IMR-90 (cell line): ENCODE measurements around the gene KCNJ1. TPM values are rescaled to one million over a fixed set of nuclear protein-coding genes. Genes with fewer than 3 reads are reported as not detected.

Source experiments
- ATAC-seq: fragments of 200-7000 bp; cut with Tn5 transposase; 2 replicates; pipeline ENCODE4 v1.9.1; 2020; ENCODE audit warnings: low read depth, mild to moderate bottlenecking, moderate library complexity
- BruUV-seq: library from RNA; stranded (reverse); fragments of 400-500 nt; replicated peaks from 2 replicates; lab custom pipeline; 2021; lab: Mats Ljungman, UMichigan
- CTCF ChIA-PET: fragments of 300-600 bp; formaldehyde crosslinking; extraction: SDS; loops from one replicate; lab custom pipeline; 2021; ENCODE audit warnings: antibody characterized with exemption; lab: Yijun Ruan, JAX
- POLR2A ChIA-PET: fragments of 300-600 bp; sonication (Branson Sonifier 250); formaldehyde crosslinking; loops from one replicate; lab custom pipeline; 2022; ENCODE audit warnings: antibody characterized with exemption; ENCODE audit not compliant: unreplicated experiment; lab: Charles Lee
- DNase-seq: peaks from one replicate; pipeline ENCODE4 v3.0.0; 2013
- H2AFZ ChIP-seq: replicated peaks from 2 replicates; pipeline ENCODE3; 2013; ENCODE audit warnings: low read length, mild to moderate bottlenecking; ENCODE audit not compliant: poor library complexity
- H2AK5ac ChIP-seq: 2 replicates; pipeline ENCODE4 v1.6.1; 2013; ENCODE audit warnings: low read depth, low read length, inconsistent platforms
- H2AK9ac ChIP-seq: replicated peaks from 2 replicates; pipeline ENCODE3; 2013; ENCODE audit warnings: mild to moderate bottlenecking, low read depth, low read length, moderate library complexity; ENCODE audit not compliant: poor library complexity
- H2BK120ac ChIP-seq: 2 replicates; pipeline ENCODE4 v1.6.1; 2013; ENCODE audit warnings: low read depth, low read length, inconsistent platforms
- H2BK15ac ChIP-seq: 3 replicates; pipeline ENCODE4 v1.6.1; 2013; ENCODE audit warnings: low read depth, low read length, inconsistent platforms
- H2BK20ac ChIP-seq: 2 replicates; pipeline ENCODE4 v1.6.1; 2013; ENCODE audit warnings: low read depth, mild to moderate bottlenecking, inconsistent platforms, low read length, moderate library complexity
- H2BK5ac ChIP-seq: 2 replicates; pipeline ENCODE4 v1.6.1; 2013; ENCODE audit warnings: mild to moderate bottlenecking, low read depth, low read length, inconsistent platforms; ENCODE audit not compliant: poor library complexity, severe bottlenecking
- H3K14ac ChIP-seq: replicated peaks from 2 replicates; pipeline ENCODE4 v1.6.1; 2013; ENCODE audit warnings: low read depth, low read length, inconsistent platforms
- H3K18ac ChIP-seq: 2 replicates; pipeline ENCODE4 v1.6.1; 2013; ENCODE audit warnings: low read depth, low read length, control low read depth
- H3K23ac ChIP-seq: 2 replicates; pipeline ENCODE4 v1.6.1; 2013; ENCODE audit warnings: low read depth, low read length, inconsistent platforms
- H3K27ac ChIP-seq: 2 replicates; pipeline ENCODE4 v1.5.1; 2013; ENCODE audit warnings: mild to moderate bottlenecking, control low read depth, low read length; ENCODE audit not compliant: insufficient read depth
- H3K27me3 ChIP-seq: 2 replicates; pipeline ENCODE4 v1.6.1; 2013; ENCODE audit warnings: low read length; ENCODE audit not compliant: control insufficient read depth, insufficient read depth
- H3K36me3 ChIP-seq: 2 replicates; pipeline ENCODE4 v1.6.1; 2013; ENCODE audit warnings: low read length, mixed read lengths; ENCODE audit not compliant: control insufficient read depth, insufficient read depth
- H3K4ac ChIP-seq: 2 replicates; pipeline ENCODE4 v1.6.1; 2013; ENCODE audit warnings: low read depth, low read length, inconsistent platforms
- H3K4me1 ChIP-seq: 2 replicates; pipeline ENCODE4 v1.6.1; 2013; ENCODE audit warnings: low read length, mixed read lengths; ENCODE audit not compliant: control insufficient read depth, insufficient read depth
- H3K4me2 ChIP-seq: 2 replicates; pipeline ENCODE4 v1.6.1; 2013; ENCODE audit warnings: low read depth, mild to moderate bottlenecking, control low read depth, low read length, moderate library complexity
- H3K4me3 ChIP-seq: 2 replicates; pipeline ENCODE4 v1.5.1; 2013; ENCODE audit warnings: low read depth, mild to moderate bottlenecking, control low read depth, low read length, moderate library complexity; ENCODE audit not compliant: insufficient read depth
- H3K56ac ChIP-seq: 2 replicates; pipeline ENCODE4 v1.6.1; 2013; ENCODE audit warnings: low read length, inconsistent platforms; ENCODE audit not compliant: insufficient read depth; ENCODE audit errors: extremely low read depth
- H3K79me1 ChIP-seq, 2 experiments: 2 replicates each; pipeline ENCODE4 v1.6.1; 2013; ENCODE audit warnings: low read length in 2 of 2, inconsistent platforms in 1 of 2, low read depth in 1 of 2
- H3K9ac ChIP-seq: 2 replicates; pipeline ENCODE4 v1.6.1; 2013; ENCODE audit warnings: low read depth, low read length, control low read depth
- H3K9me1 ChIP-seq: 2 replicates; pipeline ENCODE4 v1.6.1; 2013; ENCODE audit warnings: low read length, inconsistent platforms; ENCODE audit not compliant: insufficient read depth
- H3K9me3 ChIP-seq: 2 replicates; pipeline ENCODE4 v1.6.1; 2013; ENCODE audit warnings: low read length; ENCODE audit not compliant: control insufficient read depth, insufficient read depth
- H4K20me1 ChIP-seq: 2 replicates; pipeline ENCODE4 v1.6.1; 2013; ENCODE audit warnings: low read length, inconsistent platforms; ENCODE audit not compliant: insufficient read depth
- H4K5ac ChIP-seq: 2 replicates; pipeline ENCODE4 v1.6.1; 2013; ENCODE audit warnings: mild to moderate bottlenecking, low read depth, low read length, control low read depth
- H4K8ac ChIP-seq, 2 experiments: 2 replicates each; pipeline ENCODE4 v1.6.1; 2013; ENCODE audit warnings: low read depth in 2 of 2, low read length in 2 of 2, control low read depth in 1 of 2, inconsistent platforms in 1 of 2
- H4K91ac ChIP-seq: 2 replicates; pipeline ENCODE4 v1.6.1; 2013; ENCODE audit warnings: low read depth, low read length, inconsistent platforms; ENCODE audit not compliant: insufficient read depth
- CEBPB ChIP-seq: IDR thresholded peaks from 2 replicates; pipeline ENCODE4 v1.6.1; 2012; ENCODE audit warnings: low read depth, low read length, improper control_type of control experiment
- FOS ChIP-seq: fragments of 150-350 bp; IDR thresholded peaks from 2 replicates; pipeline ENCODE4 v1.6.1; 2016; ENCODE audit warnings: low read depth, low read length
- WGBS, 2 experiments: methylation state at CpG; one replicate each; pipeline versions ENCODE4 v1.1.5 to v1.1.7; 2013; ENCODE audit warnings: missing lambda C conversion rate in 2 of 2; ENCODE audit not compliant: insufficient read length in 1 of 2; ENCODE audit errors: extremely low coverage in 2 of 2; 5-methylcytosine and 5-hydroxymethylcytosine counted together
- dilution Hi-C: fragments of 300-500 bp; cut with HindIII; formaldehyde crosslinking; loops from one replicate; pipeline ENCODE4 v1.14.3; 2018; ENCODE audit warnings: low sequenced_read_pairs; ENCODE audit not compliant: unreplicated experiment
- in situ Hi-C: fragments of 300-500 bp; cut with MboI; formaldehyde crosslinking; loops from 3 replicates; pipeline ENCODE4 v1.14.3; 2019; ENCODE audit warnings: low sequenced_read_pairs, inconsistent platforms, mixed read lengths
- intact Hi-C: fragments of 100-400 bp; cut with micrococcal nuclease; formaldehyde crosslinking; loops from 2 replicates; pipeline ENCODE4 v1.10.0; 2022
- polyA plus RNA-seq, 3 experiments: library from polyadenylated mRNA; depleted of rRNA; stranded (reverse); fragments of >200 nt; gene quantifications; 2 replicates each; pipeline ENCODE4 v1.2.3, GENCODE V29; 2012; ENCODE audit warnings: low replicate concordance in 1 of 3
- total RNA-seq: library from RNA; depleted of rRNA; stranded (reverse); fragments of >200 nt; gene quantifications from 2 replicates; pipeline ENCODE4 v1.2.3, GENCODE V29; 2012
- TF ChIP-seq, protein P1 (sequence below): fragments of 150-350 bp; IDR thresholded peaks from 2 replicates; pipeline ENCODE4 v1.6.1; 2017; ENCODE audit warnings: mild to moderate bottlenecking, antibody characterized with exemption, low read length, low read depth

KCNJ1 gene
- total and polyA plus RNA-seq, 2 of the 4 experiments (the other 2 are of a cell fraction), result not detected

DNA sequence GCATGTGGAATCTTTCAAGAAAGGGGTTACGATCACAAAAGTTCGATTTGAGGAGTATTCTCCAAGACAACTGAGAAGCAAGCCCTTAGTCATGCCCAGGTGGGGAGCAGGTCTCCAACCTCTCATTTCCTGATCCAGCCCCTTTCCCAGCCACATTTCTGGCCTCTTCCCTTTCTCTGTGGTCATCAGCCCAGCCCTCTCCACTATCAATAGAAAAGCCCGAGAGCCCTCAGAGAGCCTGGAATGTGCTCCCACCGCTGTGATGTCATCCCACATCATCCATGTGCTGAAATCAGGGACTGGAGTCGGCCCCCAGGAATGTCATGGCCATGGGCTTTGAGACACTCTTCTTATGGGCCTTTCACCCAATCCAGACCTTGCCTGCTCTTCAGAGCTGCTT is 62.6 kb downstream of the KCNJ1 start:
- POLR2A ChIA-PET, result no interaction called here
- no peak overlapping the region for H3K4me3 ChIP-seq
- WGBS, 2 experiments, result no CpG with 5 or more reads among the region's 5 CpGs
- H4K91ac ChIP-seq, result no peak overlapping the region
- H3K4ac ChIP-seq, result no peak overlapping the region; the same call in 1 of the 2 replicates
- H3K9me3 ChIP-seq, result no peaks in the 10 kb centered on the region
- no peak overlapping the region; the same call in 1 of the 2 replicates for H2BK20ac ChIP-seq
- no peak overlapping the region for H2BK5ac ChIP-seq
- H4K8ac ChIP-seq, result no peak overlapping the region; a peak in 1 of 4 replicates
- H3K9me1 ChIP-seq, result peaks cover 12% of the 10 kb centered on the region
- peaks cover 2% of the 10 kb centered on the region; the same call in 1 of the 2 replicates for H3K36me3 ChIP-seq
- ATAC-seq, result no peak; the same call in 1 of the 2 replicates
- no peak overlapping the region for H2AK5ac ChIP-seq
- no peak overlapping the region for H2AFZ ChIP-seq
- TF ChIP-seq FOS (no peak), CEBPB (peak; percentile 46; the same call in 1 of the 2 replicates)
- TF ChIP-seq, protein P1, sequence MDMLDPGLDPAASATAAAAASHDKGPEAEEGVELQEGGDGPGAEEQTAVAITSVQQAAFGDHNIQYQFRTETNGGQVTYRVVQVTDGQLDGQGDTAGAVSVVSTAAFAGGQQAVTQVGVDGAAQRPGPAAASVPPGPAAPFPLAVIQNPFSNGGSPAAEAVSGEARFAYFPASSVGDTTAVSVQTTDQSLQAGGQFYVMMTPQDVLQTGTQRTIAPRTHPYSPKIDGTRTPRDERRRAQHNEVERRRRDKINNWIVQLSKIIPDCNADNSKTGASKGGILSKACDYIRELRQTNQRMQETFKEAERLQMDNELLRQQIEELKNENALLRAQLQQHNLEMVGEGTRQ, result no peak
- no peak overlapping the region for H3K56ac ChIP-seq
- H3K27me3 ChIP-seq, result no peaks in the 10 kb centered on the region
- H3K4me2 ChIP-seq, result no peak overlapping the region
- H2BK120ac ChIP-seq, result 0 out of 2 replicates have a peak overlapping the region, but pooled peaks have one; percentile 9
- H3K79me1 ChIP-seq, result peaks cover 0 to 5% of the 10 kb centered on the region in 2 experiments; a peak in 2 of 4 replicates
- H2BK15ac ChIP-seq, result no peak overlapping the region; the same call in 2 of the 3 replicates
- peak overlapping the region; percentile 8 for H2AK9ac ChIP-seq
- H4K20me1 ChIP-seq, result no peaks in the 10 kb centered on the region
- dilution Hi-C loops (no loop called here), intact Hi-C loops (no loop called here), in situ Hi-C loops (no loop called here)
- peak; percentile 83 for DNase-seq
- no peak overlapping the region for H3K18ac ChIP-seq
- H3K27ac ChIP-seq, result no peak overlapping the region
- peaks cover 19% of the 10 kb centered on the region for H3K4me1 ChIP-seq
- H4K5ac ChIP-seq, result no peak overlapping the region
- no peak overlapping the region for H3K23ac ChIP-seq
- H3K14ac ChIP-seq, result no peak overlapping the region
- no peak overlapping the region for H3K9ac ChIP-seq
- CTCF ChIA-PET, result no interaction called here
- BruUV-seq, result no TSS peak
